ENCODE results near the gene LHX4. TPM values are rescaled to one million over a fixed set of nuclear protein-coding genes. Genes with fewer than 3 reads are reported as not detected.

Gene LHX4
- total RNA-seq, 1 donor from 2014 or later, result 0.12 TPM

DNA sequence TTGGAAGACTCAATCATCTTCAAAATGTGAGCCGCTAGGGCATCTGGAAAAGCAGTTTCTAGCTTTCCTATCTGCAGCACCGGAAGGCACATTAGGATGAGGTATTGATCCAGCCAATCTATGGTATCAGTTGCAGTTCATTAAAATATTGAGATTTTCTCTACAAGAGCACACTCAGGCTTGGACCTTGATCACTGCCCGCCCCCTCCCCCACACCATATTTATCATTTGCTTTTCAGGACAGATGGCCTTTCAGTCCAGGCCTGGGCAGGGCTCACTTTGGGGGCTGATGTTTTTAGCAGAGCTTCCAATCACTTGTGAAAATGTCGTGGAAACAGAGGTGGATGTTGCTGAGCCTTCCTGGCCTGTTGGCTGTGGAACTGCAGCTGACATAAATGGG is 17.5 kb downstream of the LHX4 start:
- no peak for DNase-seq (ENCODE audit: low spot score)
- H3K4me3 Mint-ChIP-seq (ENCODE audit: unreplicated experiment), result no peak overlapping the region
- peaks cover 4% of the 10 kb centered on the region for H3K4me1 Mint-ChIP-seq (ENCODE audit: low read depth)
- no peaks in the 10 kb centered on the region for H3K36me3 Mint-ChIP-seq (ENCODE audit: low read depth)
- no peaks in the 10 kb centered on the region for H3K9me3 Mint-ChIP-seq (ENCODE audit: low read depth)
- no peak overlapping the region for H3K27ac Mint-ChIP-seq (ENCODE audit: unreplicated experiment)
- TF ChIP-seq, protein P1, sequence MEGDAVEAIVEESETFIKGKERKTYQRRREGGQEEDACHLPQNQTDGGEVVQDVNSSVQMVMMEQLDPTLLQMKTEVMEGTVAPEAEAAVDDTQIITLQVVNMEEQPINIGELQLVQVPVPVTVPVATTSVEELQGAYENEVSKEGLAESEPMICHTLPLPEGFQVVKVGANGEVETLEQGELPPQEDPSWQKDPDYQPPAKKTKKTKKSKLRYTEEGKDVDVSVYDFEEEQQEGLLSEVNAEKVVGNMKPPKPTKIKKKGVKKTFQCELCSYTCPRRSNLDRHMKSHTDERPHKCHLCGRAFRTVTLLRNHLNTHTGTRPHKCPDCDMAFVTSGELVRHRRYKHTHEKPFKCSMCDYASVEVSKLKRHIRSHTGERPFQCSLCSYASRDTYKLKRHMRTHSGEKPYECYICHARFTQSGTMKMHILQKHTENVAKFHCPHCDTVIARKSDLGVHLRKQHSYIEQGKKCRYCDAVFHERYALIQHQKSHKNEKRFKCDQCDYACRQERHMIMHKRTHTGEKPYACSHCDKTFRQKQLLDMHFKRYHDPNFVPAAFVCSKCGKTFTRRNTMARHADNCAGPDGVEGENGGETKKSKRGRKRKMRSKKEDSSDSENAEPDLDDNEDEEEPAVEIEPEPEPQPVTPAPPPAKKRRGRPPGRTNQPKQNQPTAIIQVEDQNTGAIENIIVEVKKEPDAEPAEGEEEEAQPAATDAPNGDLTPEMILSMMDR (IDR thresholded peaks at IDR 0.05), result no peak
- peaks cover 14% of the 10 kb centered on the region for H3K27me3 Mint-ChIP-seq (ENCODE audit: low read depth)

DNA sequence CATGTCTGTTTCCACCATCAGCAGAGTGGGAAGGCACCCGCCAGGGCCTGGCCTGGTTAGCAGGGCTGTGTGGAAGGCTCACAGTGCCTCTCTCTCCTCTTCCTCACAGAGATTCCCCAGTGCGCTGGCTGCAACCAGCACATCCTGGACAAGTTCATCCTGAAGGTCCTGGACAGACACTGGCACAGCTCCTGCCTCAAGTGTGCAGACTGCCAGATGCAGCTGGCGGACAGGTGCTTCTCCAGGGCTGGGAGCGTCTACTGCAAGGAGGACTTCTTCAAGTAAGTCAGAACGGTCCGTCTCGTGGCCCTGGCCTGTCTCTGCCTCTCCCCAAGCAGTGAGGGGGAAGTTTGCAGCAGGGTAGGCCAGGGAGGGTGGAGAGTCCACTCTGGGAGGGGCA is 18.1 kb downstream of the LHX4 start:
- Mint-ChIP-seq H3K36me3 (ENCODE audit: low read depth) (no peaks in the 10 kb centered on the region), H3K4me3 (ENCODE audit: unreplicated experiment) (no peak overlapping the region), H3K4me1 (ENCODE audit: low read depth) (peaks cover 4% of the 10 kb centered on the region), H3K27me3 (ENCODE audit: low read depth) (peaks cover 13% of the 10 kb centered on the region), H3K9me3 (ENCODE audit: low read depth) (no peaks in the 10 kb centered on the region), H3K27ac (ENCODE audit: unreplicated experiment) (no peak overlapping the region)
- TF ChIP-seq, protein P1 (IDR thresholded peaks at IDR 0.05), result no peak
- no peak for DNase-seq (ENCODE audit: low spot score)

DNA sequence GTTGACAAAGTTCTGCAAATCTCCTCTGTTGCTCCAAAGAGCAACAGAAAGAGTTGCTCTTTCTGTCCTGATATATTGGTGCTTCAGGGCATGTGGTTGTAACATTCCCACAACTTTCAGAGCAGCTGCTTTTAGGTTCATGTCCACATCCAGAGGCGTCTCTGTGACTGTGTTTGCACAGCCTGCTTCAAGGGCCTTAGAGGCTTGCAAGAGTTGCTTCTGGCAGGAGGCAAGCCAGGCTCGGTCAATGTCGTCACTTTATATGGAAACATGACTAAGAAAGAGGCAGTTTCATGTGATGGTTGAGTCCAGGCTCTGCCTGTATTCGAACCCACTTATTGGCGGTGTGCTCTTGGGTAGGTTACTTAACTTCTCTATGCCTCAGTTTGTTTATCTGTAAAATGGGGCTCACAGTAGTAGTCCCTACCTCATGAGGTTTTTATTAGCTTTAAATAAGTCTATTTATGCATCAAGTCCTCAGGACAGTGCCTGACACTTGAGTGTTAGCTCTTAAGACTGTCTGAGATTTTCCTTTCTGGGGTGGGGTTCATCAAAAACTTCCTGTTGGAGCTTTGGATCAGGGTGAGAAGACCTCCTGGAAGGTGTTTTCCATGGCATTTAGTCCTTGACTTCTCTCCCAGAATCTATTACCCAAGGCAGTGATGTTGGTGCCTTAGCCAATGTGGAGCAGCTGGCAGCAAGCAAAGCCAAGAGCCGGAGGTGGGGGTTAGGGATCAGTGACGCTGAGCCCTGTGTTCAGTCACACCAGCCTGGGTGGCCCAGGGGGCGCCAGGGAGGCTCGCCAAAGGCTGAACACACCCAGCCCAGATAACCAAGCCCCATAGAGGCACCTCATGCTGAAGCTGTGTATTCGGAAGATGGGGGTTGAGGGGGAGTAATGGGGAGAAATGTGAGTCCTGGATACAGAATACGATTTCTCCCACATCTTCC is 18.9 kb downstream of the LHX4 start:
- peaks cover 4% of the 10 kb centered on the region for H3K4me1 Mint-ChIP-seq (ENCODE audit: low read depth)
- no peak for DNase-seq (ENCODE audit: low spot score)

DNA sequence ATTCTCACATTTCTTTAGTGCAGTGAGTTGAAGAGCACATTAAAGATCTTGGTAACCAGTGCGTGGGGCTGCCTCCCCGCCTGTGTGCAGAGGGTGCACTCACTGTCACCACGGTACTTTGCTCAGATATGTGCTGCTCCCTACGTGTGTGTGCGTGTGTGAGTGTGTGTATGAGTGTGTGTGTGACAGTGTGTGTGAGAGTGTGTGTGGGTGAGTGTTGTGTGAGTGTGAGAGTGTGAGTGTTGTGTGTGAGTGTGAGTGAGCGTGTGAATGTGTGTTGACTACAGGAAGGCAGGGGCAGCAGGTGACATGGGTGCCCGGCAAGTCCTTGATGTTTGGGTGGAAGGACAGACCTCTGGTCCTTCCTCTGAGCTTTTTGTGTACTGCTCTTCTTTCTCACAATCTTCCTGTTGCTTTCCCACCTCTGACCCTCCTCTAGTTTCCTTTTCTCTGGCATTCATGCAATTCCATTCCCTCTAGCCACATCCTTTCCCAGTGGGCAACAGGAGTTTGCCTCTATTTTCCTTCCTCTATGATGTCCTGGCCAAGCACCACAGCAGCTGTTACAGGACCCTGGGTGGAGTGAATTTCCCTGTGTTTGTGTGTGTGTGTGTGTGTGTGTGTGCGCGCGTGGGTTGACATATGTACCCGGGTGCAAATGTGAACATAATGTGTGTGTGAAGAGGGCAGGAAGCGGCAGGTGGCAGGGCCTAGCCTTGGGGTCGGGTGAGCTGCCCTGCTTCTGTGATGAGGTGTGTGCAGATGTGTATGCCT is 19.8 kb downstream of the LHX4 start:
- no peaks in the 10 kb centered on the region for H3K36me3 Mint-ChIP-seq (ENCODE audit: low read depth)
- TF ChIP-seq, protein P1 (IDR thresholded peaks at IDR 0.05), result no peak
- peaks cover 4% of the 10 kb centered on the region for H3K4me1 Mint-ChIP-seq (ENCODE audit: low read depth)
- peak; percentile 51 for DNase-seq (ENCODE audit: low spot score)
- H3K4me3 Mint-ChIP-seq (ENCODE audit: unreplicated experiment), result no peak overlapping the region
- H3K27ac Mint-ChIP-seq (ENCODE audit: unreplicated experiment), result no peak overlapping the region
- H3K9me3 Mint-ChIP-seq (ENCODE audit: low read depth), result no peaks in the 10 kb centered on the region
- H3K27me3 Mint-ChIP-seq (ENCODE audit: low read depth), result peaks cover 9% of the 10 kb centered on the region

More for the DNA sequence above, 18.9 kb downstream of the LHX4 start:
- TF ChIP-seq, protein P1 (IDR thresholded peaks at IDR 0.05), result no peak
- Mint-ChIP-seq H3K36me3 (ENCODE audit: low read depth) (no peaks in the 10 kb centered on the region), H3K27ac (ENCODE audit: unreplicated experiment) (no peak overlapping the region), H3K27me3 (ENCODE audit: low read depth) (peaks cover 13% of the 10 kb centered on the region), H3K4me3 (ENCODE audit: unreplicated experiment) (no peak overlapping the region), H3K9me3 (ENCODE audit: low read depth) (no peaks in the 10 kb centered on the region)

DNA sequence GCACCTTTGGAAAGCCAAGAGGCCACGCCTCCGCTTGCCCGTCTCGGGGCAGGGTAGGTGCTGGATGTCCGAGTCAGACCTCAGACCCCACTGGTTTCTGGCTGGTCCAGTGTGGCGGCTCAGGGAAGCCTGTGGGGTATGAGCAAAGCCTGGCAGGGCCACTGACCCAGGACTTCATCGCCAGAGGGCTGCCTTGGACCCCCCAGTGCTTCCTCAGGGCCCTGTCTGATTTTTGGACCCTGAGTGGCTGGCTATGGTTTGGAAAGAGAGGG is 20.4 kb downstream of the LHX4 start:
- Mint-ChIP-seq H3K4me1 (ENCODE audit: low read depth) (peaks cover 4% of the 10 kb centered on the region), H3K9me3 (ENCODE audit: low read depth) (no peaks in the 10 kb centered on the region), H3K36me3 (ENCODE audit: low read depth) (no peaks in the 10 kb centered on the region), H3K27ac (ENCODE audit: unreplicated experiment) (no peak overlapping the region), H3K27me3 (ENCODE audit: low read depth) (peaks cover 6% of the 10 kb centered on the region), H3K4me3 (ENCODE audit: unreplicated experiment) (no peak overlapping the region)
- DNase-seq (ENCODE audit: low spot score), result no peak
- TF ChIP-seq, protein P1 (IDR thresholded peaks at IDR 0.05), result no peak
